HG02938 (cell line): ENCODE measurements around the gene GFRA4.

ENCODE experiments used
- ATAC-seq: cut with Tn5 transposase; IDR thresholded peaks from one replicate; pipeline ENCODE4 v1.9.1; 2021; ENCODE audit warnings: mild to moderate bottlenecking, moderate library complexity; ENCODE audit not compliant: unreplicated experiment

GFRA4 gene

GRCh38 chr20:3694864-3695263 is 31.7 kb upstream of the GFRA4 start:
- ATAC-seq = no peak

GRCh38 chr20:3693376-3693775 is 30.2 kb upstream of the GFRA4 start:
- no peak for ATAC-seq

- no peak for ATAC-seq
Observed at GRCh38 chr20:3692706-3693294, 29.6 kb upstream of the GFRA4 start.

- no peak for ATAC-seq
Observed at GRCh38 chr20:3691897-3692296, 28.7 kb upstream of the GFRA4 start.

GRCh38 chr20:3691306-3691705 is 28.1 kb upstream of the GFRA4 start:
- ATAC-seq = no peak

- no peak for ATAC-seq
Observed at GRCh38 chr20:3690413-3690812, 27.2 kb upstream of the GFRA4 start.

GRCh38 chr20:3689978-3690377 is 26.8 kb upstream of the GFRA4 start:
- ATAC-seq = no peak

GRCh38 chr20:3687655-3688054 is 24.5 kb upstream of the GFRA4 start:
- ATAC-seq = no peak

DNA sequence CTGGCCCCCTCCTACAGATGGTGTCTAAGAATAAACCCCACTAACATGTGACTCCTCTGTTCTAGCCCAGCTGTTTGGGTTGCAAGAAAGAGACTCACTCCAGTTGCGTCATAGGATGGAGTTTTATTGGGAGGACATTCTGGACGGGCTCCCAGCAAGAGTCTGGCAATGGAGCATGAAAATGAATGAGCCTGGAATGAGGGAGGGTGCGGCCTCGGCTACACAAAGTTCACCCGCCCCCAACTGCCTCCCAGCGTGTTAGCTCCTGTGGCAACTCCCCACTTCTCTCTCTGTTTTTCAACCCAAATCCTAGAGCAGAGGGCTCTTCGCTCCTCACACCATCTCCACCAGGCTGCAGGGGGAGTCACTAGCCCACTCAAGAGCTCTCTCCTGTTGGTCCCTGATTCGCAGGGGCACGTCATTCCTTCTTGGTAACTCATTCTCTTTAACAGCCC is 23.7 kb upstream of the GFRA4 start:
- no peak for ATAC-seq

DNA sequence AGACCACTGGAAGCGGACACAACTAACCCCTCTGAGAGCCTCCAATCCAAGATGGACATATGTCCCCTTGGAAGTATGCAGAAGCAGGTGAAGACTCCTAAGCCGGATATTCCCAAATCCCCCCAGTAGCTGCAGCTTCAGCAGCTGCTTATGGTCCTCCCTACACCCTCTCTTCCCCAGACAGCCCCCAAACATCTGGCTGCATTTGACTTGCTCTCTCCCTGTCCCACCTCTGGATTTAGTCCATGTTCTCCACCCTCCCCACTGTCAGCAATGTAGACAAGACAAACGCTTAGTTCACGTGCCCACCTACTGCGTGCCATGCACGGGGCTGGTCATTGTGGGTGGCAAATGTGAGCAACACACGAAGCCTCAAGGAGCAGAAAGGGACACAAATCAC is 23.2 kb upstream of the GFRA4 start:
- ATAC-seq = no peak

- ATAC-seq = no peak
Observed at GRCh38 chr20:3685341-3685740, 22.1 kb upstream of the GFRA4 start.

DNA sequence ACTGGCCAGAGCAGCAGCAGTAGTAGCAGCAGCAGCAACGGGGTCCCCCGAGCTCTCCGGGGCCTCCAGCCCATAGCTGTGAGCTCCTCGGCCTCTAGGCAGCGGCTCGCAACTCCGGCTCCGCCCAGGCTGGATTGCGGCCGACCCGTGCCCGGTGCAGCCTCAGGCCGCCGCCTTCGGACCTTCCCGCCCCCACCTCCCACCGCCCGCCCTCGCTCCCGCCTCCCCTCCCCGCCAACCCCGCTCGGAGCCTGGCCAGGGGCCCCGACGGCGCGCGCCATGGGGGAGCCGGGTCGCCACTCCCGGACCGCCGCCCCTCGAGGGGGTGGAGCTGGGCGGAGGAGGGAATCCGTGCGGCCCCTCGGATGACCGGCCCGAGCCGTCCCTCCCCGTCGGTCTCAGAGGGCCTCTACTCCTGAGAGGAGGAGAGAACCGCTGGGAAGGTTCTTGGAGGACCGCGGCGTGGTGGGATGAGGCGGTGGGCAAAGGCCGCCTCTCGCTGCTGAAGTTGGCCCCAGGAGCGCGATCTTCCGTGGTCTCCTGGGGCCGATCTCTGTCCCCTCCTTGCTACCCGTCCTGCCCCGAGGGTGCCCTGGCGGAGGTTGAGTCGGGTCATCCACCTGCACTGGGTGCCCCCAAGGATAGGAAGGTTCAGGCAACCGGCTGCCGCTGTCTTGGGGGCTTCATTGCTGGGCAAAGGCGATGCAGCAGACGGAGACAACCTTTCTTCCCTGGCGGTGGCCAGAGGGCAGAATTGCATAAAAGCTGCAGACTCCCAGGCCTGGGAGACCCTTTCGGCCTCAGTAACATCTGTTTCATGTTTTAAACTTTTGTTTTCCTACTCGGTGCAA is 19.0 kb upstream of the GFRA4 start, which contains the start of gene ADAM33:
Gene ADAM33, minus strand, starts transcription at position 80 of the 851 bp plus-strand sequence. Its CDS starts 6 bp downstream, at position 74.
- no peak for ATAC-seq

- ATAC-seq = no peak
Observed at GRCh38 chr20:3681352-3681930, 18.2 kb upstream of the GFRA4 start.

- ATAC-seq = no peak
Observed at GRCh38 chr20:3680701-3681351, 17.6 kb upstream of the GFRA4 start.

GRCh38 chr20:3679749-3680700 is 16.8 kb upstream of the GFRA4 start:
- no peak for ATAC-seq

GRCh38 chr20:3678856-3679720 is 15.9 kb upstream of the GFRA4 start:
- no peak for ATAC-seq

DNA sequence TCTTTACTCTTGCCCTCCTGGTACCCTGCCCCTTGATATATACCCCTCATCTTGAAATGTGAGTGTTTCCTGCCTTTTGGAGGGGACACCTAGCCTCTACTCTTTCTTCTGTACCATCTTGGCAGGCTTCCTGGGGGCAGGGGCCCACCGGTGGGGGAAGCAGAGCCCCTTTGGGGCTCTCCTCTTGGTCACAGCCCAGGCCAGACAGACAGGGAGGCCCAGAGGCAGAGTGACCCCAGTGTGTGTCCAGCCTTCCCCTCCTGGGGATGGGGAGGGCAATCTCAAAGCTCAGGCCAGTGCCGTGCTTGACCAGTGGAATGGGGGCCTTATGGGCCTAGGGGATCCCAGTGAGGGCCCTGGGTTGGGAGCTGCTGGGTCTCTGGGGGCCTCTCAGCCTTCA is 15.0 kb upstream of the GFRA4 start:
- no peak for ATAC-seq

DNA sequence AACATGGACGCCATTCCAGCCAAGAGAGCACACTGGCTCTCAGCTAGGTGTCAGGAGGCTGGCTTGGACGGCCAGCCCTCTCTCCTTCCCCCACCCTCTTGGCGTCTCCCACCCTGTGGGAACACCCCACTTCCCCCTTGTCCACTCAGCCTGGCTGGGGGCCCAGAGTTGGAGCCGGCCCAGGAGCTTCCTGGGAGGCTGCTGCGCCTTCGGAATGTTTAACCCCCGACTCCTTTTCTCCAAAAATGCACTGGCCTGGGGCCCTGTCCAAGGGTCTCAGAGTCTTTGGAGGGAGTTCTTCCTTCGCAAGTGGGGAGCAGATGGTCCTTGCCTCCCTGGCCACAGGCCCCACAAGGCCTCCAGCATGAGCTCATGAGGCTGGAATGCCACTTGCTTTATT is 14.5 kb upstream of the GFRA4 start:
- ATAC-seq = no peak
